ENCODE data around the gene RASGRP3.

The RASGRP3 gene

GRCh38 chr2:33555681-33556080 lies 79.2 kb downstream of the RASGRP3 start:
- TF ChIP-seq CEBPB (IDR thresholded peaks at IDR 0.05) (no peak), EGR1 (IDR thresholded peaks at IDR 0.05) (no peak), TAF1 (IDR thresholded peaks at IDR 0.05; ENCODE audit: low read depth) (no peak), FOXM1 (IDR thresholded peaks at IDR 0.05; ENCODE audit: borderline replicate concordance, low read depth) (no peak), RAD21 (IDR thresholded peaks at IDR 0.05; ENCODE audit: low read depth) (no peak), NFIC (IDR thresholded peaks at IDR 0.05) (no peak), REST (IDR thresholded peaks at IDR 0.05; ENCODE audit: low read depth) (no peak), CREB1 (IDR thresholded peaks at IDR 0.05; ENCODE audit: low read depth) (no peak), YY1 (IDR thresholded peaks at IDR 0.05; ENCODE audit: low read depth) (no peak), EP300 (IDR thresholded peaks at IDR 0.05; ENCODE audit: borderline replicate concordance) (no peak), ZBTB7A (IDR thresholded peaks at IDR 0.05; ENCODE audit: low read depth) (no peak), USF1 (IDR thresholded peaks at IDR 0.05) (no peak), MAX (IDR thresholded peaks at IDR 0.05) (no peak), TCF12 (IDR thresholded peaks at IDR 0.05; ENCODE audit: low read depth) (no peak), TEAD4 (IDR thresholded peaks at IDR 0.05) (no peak)

GRCh38 chr2:33559328-33559727 lies 82.9 kb downstream of the RASGRP3 start:
- TF ChIP-seq REST (IDR thresholded peaks at IDR 0.05; ENCODE audit: low read depth) (no peak), FOXM1 (IDR thresholded peaks at IDR 0.05; ENCODE audit: borderline replicate concordance, low read depth) (no peak)

- no peak for TF ChIP-seq TCF12 (IDR thresholded peaks at IDR 0.05; ENCODE audit: low read depth)
- no peak for TF ChIP-seq USF1 (IDR thresholded peaks at IDR 0.05)
- TF ChIP-seq EP300 (IDR thresholded peaks at IDR 0.05; ENCODE audit: borderline replicate concordance), result no peak
- no peak for TF ChIP-seq CEBPB (IDR thresholded peaks at IDR 0.05)
These were observed 83.6 kb downstream of the RASGRP3 start for GRCh38 chr2:33560017-33560416.

- no peak for TF ChIP-seq ZBTB7A (IDR thresholded peaks at IDR 0.05; ENCODE audit: low read depth)
- no peak for TF ChIP-seq REST (IDR thresholded peaks at IDR 0.05; ENCODE audit: low read depth)
- no peak for TF ChIP-seq TAF1 (IDR thresholded peaks at IDR 0.05; ENCODE audit: low read depth)
- no peak for TF ChIP-seq MAX (IDR thresholded peaks at IDR 0.05)
- TF ChIP-seq TEAD4 (IDR thresholded peaks at IDR 0.05), result no peak
- TF ChIP-seq USF1 (IDR thresholded peaks at IDR 0.05), result no peak
- no peak for TF ChIP-seq EP300 (IDR thresholded peaks at IDR 0.05; ENCODE audit: borderline replicate concordance)
- no peak for TF ChIP-seq CREB1 (IDR thresholded peaks at IDR 0.05; ENCODE audit: low read depth)
- no peak for TF ChIP-seq RAD21 (IDR thresholded peaks at IDR 0.05; ENCODE audit: low read depth)
- no peak for TF ChIP-seq TCF12 (IDR thresholded peaks at IDR 0.05; ENCODE audit: low read depth)
- no peak for TF ChIP-seq EGR1 (IDR thresholded peaks at IDR 0.05)
- TF ChIP-seq FOXM1 (IDR thresholded peaks at IDR 0.05; ENCODE audit: borderline replicate concordance, low read depth), result no peak
- no peak for TF ChIP-seq NFIC (IDR thresholded peaks at IDR 0.05)
- no peak for TF ChIP-seq YY1 (IDR thresholded peaks at IDR 0.05; ENCODE audit: low read depth)
- no peak for TF ChIP-seq CEBPB (IDR thresholded peaks at IDR 0.05)
These were observed 85.4 kb downstream of the RASGRP3 start for GRCh38 chr2:33561872-33562271.

GRCh38 chr2:33570681-33571080 lies 94.2 kb downstream of the RASGRP3 start:
- TF ChIP-seq REST (IDR thresholded peaks at IDR 0.05; ENCODE audit: low read depth) (no peak), FOXM1 (IDR thresholded peaks at IDR 0.05; ENCODE audit: borderline replicate concordance, low read depth) (no peak), CEBPB (IDR thresholded peaks at IDR 0.05) (no peak), TCF12 (IDR thresholded peaks at IDR 0.05; ENCODE audit: low read depth) (no peak)

Measured in Ishikawa (cell line).